ENCODE results near the gene DOK7.

Gene DOK7

GRCh38 chr4:3468154-3468553 lies 5.0 kb downstream of the DOK7 start:
- TF ChIP-seq CTCF (IDR thresholded peaks at IDR 0.05): no peak

GRCh38 chr4:3468804-3469203 lies 5.7 kb downstream of the DOK7 start:
- no peak for TF ChIP-seq CTCF (IDR thresholded peaks at IDR 0.05)

- TF ChIP-seq CTCF (IDR thresholded peaks at IDR 0.05): no peak
These were observed 6.5 kb downstream of the DOK7 start for GRCh38 chr4:3469386-3470243.

DNA sequence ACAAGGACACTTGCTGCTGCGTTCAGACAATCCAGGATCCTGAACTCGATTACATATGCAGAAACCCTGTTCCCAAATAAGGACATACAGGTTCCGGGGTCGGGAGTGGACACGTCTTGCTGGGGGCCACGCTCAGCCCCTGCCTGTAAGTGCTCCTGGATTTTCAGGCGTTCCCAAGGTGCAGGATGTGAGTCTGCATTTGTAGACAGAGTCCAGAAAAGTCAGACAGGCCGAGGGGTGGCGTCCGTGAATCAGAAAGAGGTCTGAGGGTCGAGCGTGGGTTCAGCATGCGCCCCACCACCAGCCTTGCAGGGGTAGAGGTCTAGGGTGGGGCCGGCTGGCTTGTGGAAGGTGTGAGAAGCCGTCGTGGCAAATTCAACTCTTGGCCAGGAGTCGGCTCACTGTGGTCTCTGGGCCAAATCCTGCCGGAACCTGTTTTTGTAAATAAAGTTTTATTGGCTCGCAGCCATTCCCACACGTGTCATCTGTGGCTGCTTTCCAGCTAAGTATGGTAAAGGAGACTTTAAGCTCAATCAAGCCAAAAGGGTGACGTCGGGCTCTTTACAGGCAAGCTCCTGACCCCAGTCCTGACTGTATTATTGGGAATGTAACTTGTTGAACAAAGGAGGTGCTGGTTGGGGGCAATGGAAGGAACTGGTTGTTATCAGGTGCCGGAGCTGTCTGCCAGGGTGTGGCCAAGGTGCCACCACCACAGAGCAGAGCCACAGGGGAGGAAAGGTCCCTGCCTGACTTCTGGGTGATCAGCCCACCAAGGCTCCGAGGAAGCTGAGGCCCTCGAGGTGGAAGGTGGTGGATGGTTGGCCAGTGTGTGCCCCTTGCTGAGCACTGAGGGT lies 7.4 kb downstream of the DOK7 start:
- no peak for TF ChIP-seq CTCF (IDR thresholded peaks at IDR 0.05)

DNA sequence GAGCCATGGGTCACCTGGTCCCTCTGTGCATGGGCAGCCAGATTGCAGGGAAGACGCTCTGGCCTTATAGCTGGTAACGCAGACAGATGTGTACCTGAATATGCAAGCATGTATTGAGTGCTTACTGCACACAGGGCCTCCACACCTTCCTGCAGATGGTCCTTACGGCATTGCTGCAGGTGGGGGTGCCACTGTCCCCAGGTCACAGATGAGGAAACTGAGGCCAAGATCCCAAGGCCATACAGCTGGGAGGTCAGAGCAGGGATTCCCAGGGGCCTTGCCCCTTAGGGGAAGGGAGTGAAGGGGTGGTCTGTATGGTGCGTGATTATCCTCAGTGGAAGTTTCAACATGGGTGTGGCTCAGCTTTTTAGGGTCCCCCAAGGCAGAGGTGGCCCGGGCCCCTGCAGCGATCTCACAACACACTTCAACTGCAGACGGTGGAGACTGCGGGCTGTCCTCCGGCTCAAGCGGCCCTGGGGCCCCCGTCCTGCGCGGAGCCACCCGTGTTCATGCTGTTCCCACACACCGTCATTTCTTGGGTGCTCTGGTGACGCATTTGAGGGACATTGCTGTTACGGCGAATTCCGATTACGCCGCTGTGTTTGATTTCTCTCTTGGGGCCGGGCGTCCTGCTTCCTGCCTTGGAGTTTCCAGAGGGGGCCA lies 8.1 kb downstream of the DOK7 start:
- no peak for TF ChIP-seq CTCF (IDR thresholded peaks at IDR 0.05)

DNA sequence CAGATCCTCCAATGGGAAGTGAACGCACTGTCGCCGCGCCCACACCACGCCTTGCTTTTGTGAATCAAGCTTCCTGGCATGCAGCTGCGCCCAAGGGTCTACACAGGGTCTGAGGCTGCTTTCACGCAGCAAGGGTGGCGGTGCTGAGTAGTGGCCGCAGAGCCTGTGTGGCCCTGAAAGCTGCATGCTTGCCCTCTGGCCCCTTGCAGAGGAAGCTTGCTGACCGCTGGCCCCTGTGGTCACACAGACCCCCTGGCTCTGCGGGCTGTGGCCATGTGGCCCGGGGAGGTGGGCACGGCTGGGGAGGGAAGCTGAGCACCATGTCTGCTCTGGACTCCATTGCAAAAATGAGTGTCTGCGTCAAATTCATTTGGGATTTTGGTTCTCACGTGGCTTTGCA lies 8.8 kb downstream of the DOK7 start:
- no peak for TF ChIP-seq CTCF (IDR thresholded peaks at IDR 0.05)

- TF ChIP-seq CTCF (IDR thresholded peaks at IDR 0.05): no peak
These were observed 9.5 kb downstream of the DOK7 start for GRCh38 chr4:3472411-3473141.

All from LNCAP (cell line).